ENCODE results near the gene FLOT1. TPM values are rescaled to one million over a fixed set of nuclear protein-coding genes. Genes with fewer than 3 reads are reported as not detected.

Gene FLOT1
- total and polyA plus RNA-seq, 2 of the 13 experiments (the other 11 are each of a cell fraction or from before 2014, with no cell fraction given): 82.3 to 130 TPM

DNA sequence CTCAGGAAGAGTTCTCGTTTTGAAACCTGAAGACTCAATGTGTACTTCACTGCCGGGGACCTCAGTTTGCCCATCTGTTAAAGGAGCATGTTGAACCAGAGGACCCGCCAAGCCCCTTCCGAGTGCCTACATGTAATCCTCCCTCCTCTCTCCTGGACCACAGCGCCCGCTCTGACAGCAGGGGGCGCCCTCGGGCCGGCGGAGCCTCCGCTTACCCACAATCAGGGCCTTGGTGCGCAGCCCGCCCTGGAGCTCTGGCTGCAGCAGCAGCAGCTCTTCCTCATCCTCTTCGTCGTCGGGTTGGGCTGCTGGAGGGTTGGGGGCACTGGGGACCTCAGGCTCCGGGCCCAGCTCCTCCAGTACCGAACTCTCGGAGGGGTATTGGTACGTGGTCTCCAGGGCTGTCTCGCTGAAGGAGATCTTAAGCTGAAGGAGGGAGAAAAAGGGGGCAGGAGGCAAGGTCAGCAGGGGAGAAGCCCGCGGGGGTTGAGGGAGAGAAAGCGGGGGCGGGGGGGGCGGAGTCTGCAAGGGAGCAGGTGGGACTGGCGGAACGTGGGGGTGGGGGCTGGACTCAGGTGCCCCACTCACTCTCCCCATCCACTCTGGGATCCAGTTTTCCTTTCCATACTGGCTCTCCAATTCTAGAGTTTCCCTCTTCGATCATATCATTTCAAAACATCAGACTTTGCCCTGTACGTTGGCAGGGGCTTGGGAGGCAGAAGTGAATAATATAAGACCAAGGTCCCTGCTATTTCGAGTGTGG, 63.3 kb downstream of the FLOT1 start (continued):
- TF ChIP-seq, protein P1, sequence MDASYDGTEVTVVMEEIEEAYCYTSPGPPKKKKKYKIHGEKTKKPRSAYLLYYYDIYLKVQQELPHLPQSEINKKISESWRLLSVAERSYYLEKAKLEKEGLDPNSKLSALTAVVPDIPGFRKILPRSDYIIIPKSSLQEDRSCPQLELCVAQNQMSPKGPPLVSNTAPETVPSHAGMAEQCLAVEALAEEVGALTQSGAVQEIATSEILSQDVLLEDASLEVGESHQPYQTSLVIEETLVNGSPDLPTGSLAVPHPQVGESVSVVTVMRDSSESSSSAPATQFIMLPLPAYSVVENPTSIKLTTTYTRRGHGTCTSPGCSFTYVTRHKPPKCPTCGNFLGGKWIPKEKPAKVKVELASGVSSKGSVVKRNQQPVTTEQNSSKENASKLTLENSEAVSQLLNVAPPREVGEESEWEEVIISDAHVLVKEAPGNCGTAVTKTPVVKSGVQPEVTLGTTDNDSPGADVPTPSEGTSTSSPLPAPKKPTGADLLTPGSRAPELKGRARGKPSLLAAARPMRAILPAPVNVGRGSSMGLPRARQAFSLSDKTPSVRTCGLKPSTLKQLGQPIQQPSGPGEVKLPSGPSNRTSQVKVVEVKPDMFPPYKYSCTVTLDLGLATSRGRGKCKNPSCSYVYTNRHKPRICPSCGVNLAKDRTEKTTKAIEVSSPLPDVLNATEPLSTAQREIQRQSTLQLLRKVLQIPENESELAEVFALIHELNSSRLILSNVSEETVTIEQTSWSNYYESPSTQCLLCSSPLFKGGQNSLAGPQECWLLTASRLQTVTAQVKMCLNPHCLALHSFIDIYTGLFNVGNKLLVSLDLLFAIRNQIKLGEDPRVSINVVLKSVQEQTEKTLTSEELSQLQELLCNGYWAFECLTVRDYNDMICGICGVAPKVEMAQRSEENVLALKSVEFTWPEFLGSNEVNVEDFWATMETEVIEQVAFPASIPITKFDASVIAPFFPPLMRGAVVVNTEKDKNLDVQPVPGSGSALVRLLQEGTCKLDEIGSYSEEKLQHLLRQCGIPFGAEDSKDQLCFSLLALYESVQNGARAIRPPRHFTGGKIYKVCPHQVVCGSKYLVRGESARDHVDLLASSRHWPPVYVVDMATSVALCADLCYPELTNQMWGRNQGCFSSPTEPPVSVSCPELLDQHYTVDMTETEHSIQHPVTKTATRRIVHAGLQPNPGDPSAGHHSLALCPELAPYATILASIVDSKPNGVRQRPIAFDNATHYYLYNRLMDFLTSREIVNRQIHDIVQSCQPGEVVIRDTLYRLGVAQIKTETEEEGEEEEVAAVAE (CRISPR knock-in tag; IDR thresholded peaks at IDR 0.05; ENCODE audit: borderline replicate concordance): peak; percentile 65
- TF ChIP-seq ISL2 (CRISPR knock-in tag; IDR thresholded peaks at IDR 0.05) (peak; percentile 69), SETDB1 (CRISPR knock-in tag; IDR thresholded peaks at IDR 0.05; ENCODE audit: borderline replicate concordance) (no peak), ZNF383 (CRISPR knock-in tag; IDR thresholded peaks at IDR 0.05; ENCODE audit: borderline replicate concordance) (no peak), ZNF687 (CRISPR knock-in tag; IDR thresholded peaks at IDR 0.05) (peak; percentile 94), ZNF746 (CRISPR knock-in tag; IDR thresholded peaks at IDR 0.05) (0 out of 2 replicates have a peak, but pooled peaks have one; percentile 36), ZBTB25 (CRISPR knock-in tag; IDR thresholded peaks at IDR 0.05) (peak; percentile 77), MYNN (CRISPR knock-in tag; IDR thresholded peaks at IDR 0.05; ENCODE audit: low read depth) (no peak), ZNF484 (CRISPR knock-in tag; IDR thresholded peaks at IDR 0.05; ENCODE audit: borderline replicate concordance, low read depth) (peak; percentile 63; the same call in 1 of the 2 replicates), ZNF225 (CRISPR knock-in tag; IDR thresholded peaks at IDR 0.05) (no peak), TBX3 (IDR thresholded peaks at IDR 0.05; ENCODE audit: borderline replicate concordance) (no peak), IRF1 (CRISPR knock-in tag; IDR thresholded peaks at IDR 0.05; ENCODE audit: low read depth) (no peak), BORCS8-MEF2B (CRISPR knock-in tag; IDR thresholded peaks at IDR 0.05) (peak; percentile 92), ZNF296 (CRISPR knock-in tag; conservative IDR thresholded peaks at IDR 0.05) (no peak), U2AF1 (optimal IDR thresholded peaks at IDR 0.05; ENCODE audit: low read depth, low read length) (no peak), THAP11 (CRISPR knock-in tag; IDR thresholded peaks at IDR 0.05) (peak; percentile 83)
- TF ChIP-seq, protein P2, sequence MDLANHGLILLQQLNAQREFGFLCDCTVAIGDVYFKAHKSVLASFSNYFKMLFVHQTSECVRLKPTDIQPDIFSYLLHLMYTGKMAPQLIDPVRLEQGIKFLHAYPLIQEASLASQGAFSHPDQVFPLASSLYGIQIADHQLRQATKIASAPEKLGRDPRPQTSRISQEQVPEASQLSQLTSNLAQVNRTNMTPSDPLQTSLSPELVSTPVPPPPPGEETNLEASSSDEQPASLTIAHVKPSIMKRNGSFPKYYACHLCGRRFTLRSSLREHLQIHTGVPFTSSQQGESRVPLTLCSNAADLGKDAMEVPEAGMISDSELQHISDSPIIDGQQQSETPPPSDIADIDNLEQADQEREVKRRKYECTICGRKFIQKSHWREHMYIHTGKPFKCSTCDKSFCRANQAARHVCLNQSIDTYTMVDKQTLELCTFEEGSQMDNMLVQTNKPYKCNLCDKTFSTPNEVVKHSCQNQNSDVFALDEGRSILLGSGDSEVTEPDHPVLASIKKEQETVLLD (CRISPR knock-in tag; IDR thresholded peaks at IDR 0.05; ENCODE audit: low read depth): no peak
